IPS-18a (cell line): ENCODE measurements around the gene SIL1.
"Not testable (repeated sequence)": the region's sequence is repeated elsewhere in the genome, so short reads cannot be mapped to it uniquely, and the experiment has no call there.

ENCODE experiments used
- H3K27ac ChIP-seq: one replicate; pipeline ENCODE4 v1.5.1; 2013; ENCODE audit warnings: low read length
- H3K27me3 ChIP-seq: one replicate; pipeline ENCODE4 v1.6.1; 2013; ENCODE audit warnings: mild to moderate bottlenecking, low read length; ENCODE audit not compliant: control insufficient read depth, insufficient read depth
- H3K36me3 ChIP-seq: one replicate; pipeline ENCODE4 v1.6.1; 2013; ENCODE audit warnings: low read depth, low read length; ENCODE audit not compliant: control insufficient read depth
- H3K4me1 ChIP-seq: one replicate; pipeline ENCODE4 v1.6.1; 2013; ENCODE audit warnings: low read depth, low read length; ENCODE audit not compliant: control insufficient read depth
- H3K4me3 ChIP-seq: one replicate; pipeline ENCODE4 v1.5.1; 2013; ENCODE audit warnings: low read length
- H3K9ac ChIP-seq: one replicate; pipeline ENCODE4 v1.6.1; 2013; ENCODE audit warnings: mild to moderate bottlenecking, low read length, moderate library complexity
- H3K9me3 ChIP-seq: one replicate; pipeline ENCODE4 v1.6.1; 2013; ENCODE audit warnings: low read depth, low read length; ENCODE audit not compliant: control insufficient read depth

The SIL1 gene

DNA sequence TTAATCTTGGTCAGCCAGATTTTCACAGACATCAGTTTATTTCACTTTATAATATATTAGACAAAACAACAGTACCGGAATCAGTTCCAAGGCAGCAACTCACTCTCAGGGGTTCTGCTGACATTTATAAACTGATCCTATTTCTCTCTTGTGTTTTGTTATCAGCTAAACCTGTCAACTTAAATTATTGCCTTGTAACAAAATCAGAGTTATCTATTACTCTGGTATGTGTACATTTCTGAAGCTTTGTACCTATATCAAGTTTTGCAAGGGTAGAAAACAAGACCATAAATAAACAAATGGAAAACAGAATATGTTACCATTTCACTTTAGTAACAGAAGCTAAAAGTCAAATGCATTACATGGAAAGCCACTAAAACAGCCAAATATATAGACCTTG lies 122.1 kb downstream of the SIL1 start:
- H3K4me1 ChIP-seq = no peaks in the 10 kb centered on the region
- no peaks in the 10 kb centered on the region for H3K27me3 ChIP-seq
- no peaks in the 10 kb centered on the region for H3K9me3 ChIP-seq
- H3K4me3 ChIP-seq = no peak overlapping the region
- H3K36me3 ChIP-seq = no peaks in the 10 kb centered on the region
- no peak overlapping the region for H3K9ac ChIP-seq
- no peak overlapping the region for H3K27ac ChIP-seq

DNA sequence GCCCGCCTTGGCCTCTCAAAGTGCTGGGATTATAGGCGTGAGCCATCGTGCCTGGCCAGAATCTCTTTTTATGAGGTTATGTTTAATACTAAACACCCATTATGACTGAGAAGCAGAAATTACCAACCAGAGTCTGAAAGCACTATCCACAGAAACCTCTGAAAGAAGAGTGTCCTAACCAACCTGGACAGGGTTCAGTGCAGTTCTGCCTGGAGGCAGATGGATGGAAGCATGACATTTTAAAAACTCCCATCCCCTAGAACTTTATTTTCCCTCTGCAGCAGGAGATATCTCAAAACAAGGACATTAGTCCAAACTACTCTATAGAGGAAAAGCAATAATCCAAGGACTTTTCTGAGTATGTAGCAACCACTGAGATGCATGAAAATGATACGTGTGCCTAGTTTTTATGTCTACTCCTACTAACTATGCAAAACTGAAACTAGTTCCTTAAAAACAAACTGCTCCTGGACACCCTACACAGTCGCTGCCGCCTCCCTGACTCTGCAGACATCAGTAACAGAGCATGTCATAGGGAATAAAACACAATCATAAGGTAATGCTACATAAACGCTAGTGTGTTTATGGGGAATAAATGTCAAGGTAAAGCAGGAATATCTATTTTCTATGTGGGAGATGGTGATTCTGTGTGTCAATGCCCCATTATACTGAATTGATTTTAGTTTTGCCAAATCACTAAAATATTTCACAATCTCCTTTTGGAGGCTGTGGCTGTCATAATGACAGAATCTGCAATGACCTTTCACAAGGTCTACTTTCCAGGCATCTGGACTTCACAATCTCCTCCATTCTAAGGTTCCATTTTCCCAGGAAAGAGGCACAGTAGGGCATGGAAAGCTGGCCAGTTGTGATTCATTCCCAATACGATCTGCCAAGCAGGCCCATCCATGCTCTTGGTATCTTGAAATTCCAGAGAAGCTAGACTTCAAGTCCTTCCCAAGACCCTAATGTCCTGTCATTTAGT lies 122.8 kb downstream of the SIL1 start:
- Histone ChIP-seq H3K27ac (no peak overlapping the region), H3K9ac (no peak overlapping the region), H3K4me1 (no peaks in the 10 kb centered on the region), H3K36me3 (no peaks in the 10 kb centered on the region), H3K9me3 (no peaks in the 10 kb centered on the region), H3K27me3 (no peaks in the 10 kb centered on the region), H3K4me3 (no peak overlapping the region)

DNA sequence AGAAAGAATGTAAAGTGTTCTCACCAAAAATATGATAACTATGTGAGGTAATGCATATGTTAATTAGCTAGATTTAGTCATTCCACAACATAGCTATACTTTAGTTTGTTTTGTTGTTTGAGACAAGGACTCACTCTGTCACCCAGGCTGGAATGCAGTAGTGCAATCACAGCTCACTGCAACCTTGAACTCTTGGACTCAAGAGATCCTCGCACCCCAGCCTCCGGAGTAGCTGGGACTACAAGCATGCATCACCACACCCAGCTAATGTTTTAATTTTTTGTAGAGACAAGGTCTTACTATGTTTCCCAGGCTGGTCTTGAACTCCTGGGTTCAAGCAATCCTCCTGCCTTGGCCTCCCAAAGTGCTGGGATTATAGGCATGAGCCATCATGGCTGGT lies 124.2 kb downstream of the SIL1 start:
- H3K4me1 ChIP-seq, H3K9me3 ChIP-seq, H3K36me3 ChIP-seq, H3K4me3 ChIP-seq, H3K27me3 ChIP-seq, H3K9ac ChIP-seq, H3K27ac ChIP-seq: not testable (repeated sequence)

DNA sequence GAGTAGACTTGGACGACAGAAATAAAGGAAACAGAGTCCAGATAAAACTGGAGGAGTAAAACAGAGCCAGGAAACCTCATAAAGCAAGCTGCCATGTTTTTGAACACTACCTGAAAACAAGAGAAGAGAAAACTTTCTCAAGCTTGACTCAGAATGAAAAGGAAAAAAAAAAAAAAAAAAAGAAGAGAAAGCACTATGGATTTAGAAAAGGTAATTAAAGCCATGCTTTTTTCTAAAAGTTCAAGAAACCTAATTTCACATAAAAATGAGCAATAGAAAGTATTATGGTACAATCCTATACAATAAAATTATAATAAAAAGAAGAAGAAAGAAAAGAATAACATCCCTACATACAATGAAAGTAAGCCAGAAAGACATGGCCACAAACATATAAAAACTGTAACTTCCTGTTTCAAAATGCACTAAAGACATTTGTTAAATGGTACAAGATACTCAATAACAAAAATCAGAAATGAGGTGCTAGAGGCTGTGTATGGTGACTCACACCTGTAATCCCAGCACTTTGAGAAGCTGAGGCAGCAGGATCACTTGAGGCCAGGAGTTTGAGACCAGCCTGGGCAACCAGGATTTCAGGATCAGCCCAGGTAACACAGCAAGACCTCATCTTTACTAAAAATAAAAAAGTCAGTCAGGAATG lies 129.5 kb downstream of the SIL1 start:
- Histone ChIP-seq H3K9ac (no peak overlapping the region), H3K27me3 (no peaks in the 10 kb centered on the region), H3K9me3 (no peaks in the 10 kb centered on the region), H3K36me3 (no peaks in the 10 kb centered on the region), H3K4me3 (no peak overlapping the region), H3K27ac (no peak overlapping the region), H3K4me1 (no peaks in the 10 kb centered on the region)

DNA sequence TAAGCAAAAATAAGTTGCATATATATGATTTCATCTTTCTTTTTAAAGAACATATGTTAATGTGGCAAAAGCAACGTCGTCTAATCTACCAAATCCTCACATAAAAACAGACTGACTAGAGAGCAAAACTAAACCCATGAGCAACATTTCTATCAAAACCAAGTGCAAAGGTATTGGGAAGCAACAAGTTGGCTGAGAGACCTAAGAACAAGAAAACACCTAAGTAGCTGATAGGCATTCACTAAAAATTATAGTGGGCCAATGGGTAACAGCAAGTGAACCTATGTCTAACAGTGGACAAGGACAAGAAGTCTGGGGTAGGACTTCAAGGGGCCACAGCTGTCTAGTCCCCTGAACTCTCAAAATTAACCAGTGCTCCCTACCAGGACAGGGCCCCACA lies 130.1 kb downstream of the SIL1 start:
- H3K9ac ChIP-seq = no peak overlapping the region

DNA sequence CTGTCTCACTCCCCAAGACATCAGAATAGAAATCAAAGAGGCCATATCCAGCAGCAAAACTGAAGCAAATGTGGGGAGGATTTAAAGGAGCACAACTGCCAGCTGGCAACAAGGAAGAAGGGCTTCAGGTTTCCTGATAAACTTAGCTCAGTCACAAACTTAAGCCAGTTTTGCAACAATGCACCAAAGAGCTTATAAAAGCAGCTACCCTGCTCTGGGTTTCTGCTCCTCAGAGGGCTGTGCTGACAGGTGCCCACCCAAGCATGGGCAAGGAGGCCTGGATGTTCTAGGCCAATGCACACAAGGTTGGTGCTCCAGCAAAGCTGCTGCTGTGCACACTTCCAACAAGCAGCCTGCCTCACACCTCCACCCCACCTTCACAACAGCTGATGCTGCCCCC lies 132.9 kb downstream of the SIL1 start:
- H3K27ac ChIP-seq = no peak overlapping the region
- H3K36me3 ChIP-seq = no peaks in the 10 kb centered on the region
- peaks cover 10% of the 10 kb centered on the region for H3K4me1 ChIP-seq
- H3K9ac ChIP-seq = no peak overlapping the region
- no peak overlapping the region for H3K4me3 ChIP-seq
- H3K27me3 ChIP-seq = no peaks in the 10 kb centered on the region
- H3K9me3 ChIP-seq = no peaks in the 10 kb centered on the region

More for the DNA sequence above, 130.1 kb downstream of the SIL1 start:
- H3K9me3 ChIP-seq = no peaks in the 10 kb centered on the region
- no peaks in the 10 kb centered on the region for H3K27me3 ChIP-seq
- no peaks in the 10 kb centered on the region for H3K4me1 ChIP-seq
- no peak overlapping the region for H3K4me3 ChIP-seq
- H3K36me3 ChIP-seq = no peaks in the 10 kb centered on the region
- no peak overlapping the region for H3K27ac ChIP-seq

DNA sequence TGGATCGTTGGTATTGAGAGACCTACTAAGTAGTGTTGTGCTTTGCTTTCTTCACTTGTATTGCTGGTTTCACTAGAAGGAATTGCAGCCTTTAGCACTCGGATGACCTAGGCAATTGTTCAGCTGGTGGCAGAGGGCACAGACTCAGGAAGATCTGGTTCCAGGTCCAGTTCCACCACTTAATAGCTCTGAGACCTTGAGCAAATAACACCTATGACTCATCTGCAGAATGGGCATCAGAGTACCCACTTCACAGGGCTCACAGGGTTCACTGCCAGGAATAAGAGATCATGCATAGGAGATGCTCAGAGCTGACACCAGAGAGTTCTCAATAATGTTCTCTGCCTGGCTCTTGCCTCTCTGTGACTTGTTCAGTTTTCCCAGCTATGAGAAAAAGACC lies 133.6 kb downstream of the SIL1 start:
- Histone ChIP-seq H3K27me3 (no peaks in the 10 kb centered on the region), H3K27ac (no peak overlapping the region), H3K4me1 (peaks cover 10% of the 10 kb centered on the region)

DNA sequence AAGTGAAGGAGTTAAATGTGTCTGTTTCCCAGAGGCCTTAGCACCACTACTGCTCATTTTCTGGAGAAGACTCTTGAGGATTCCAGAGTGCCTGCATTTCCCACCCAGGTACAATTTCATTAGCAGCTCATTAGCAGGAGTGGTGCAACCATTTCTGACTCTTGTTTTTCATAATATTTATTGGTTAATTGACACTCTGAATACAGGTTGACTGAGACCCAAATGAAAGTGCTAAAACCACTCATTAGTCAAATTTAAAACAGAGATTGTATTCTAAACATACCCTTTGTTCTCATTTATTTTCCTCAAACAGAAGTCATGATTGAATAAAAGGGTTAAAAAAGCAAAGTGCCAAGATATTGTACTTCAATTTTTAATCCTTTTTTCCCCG lies 134.5 kb downstream of the SIL1 start:
- no peaks in the 10 kb centered on the region for H3K9me3 ChIP-seq
- no peaks in the 10 kb centered on the region for H3K27me3 ChIP-seq
- H3K27ac ChIP-seq = no peak overlapping the region
- peaks cover 10% of the 10 kb centered on the region for H3K4me1 ChIP-seq
- H3K9ac ChIP-seq = no peak overlapping the region
- no peak overlapping the region for H3K4me3 ChIP-seq
- H3K36me3 ChIP-seq = no peaks in the 10 kb centered on the region

More for the DNA sequence above, 133.6 kb downstream of the SIL1 start:
- no peak overlapping the region for H3K4me3 ChIP-seq
- H3K9me3 ChIP-seq = no peaks in the 10 kb centered on the region
- no peak overlapping the region for H3K9ac ChIP-seq
- no peaks in the 10 kb centered on the region for H3K36me3 ChIP-seq

DNA sequence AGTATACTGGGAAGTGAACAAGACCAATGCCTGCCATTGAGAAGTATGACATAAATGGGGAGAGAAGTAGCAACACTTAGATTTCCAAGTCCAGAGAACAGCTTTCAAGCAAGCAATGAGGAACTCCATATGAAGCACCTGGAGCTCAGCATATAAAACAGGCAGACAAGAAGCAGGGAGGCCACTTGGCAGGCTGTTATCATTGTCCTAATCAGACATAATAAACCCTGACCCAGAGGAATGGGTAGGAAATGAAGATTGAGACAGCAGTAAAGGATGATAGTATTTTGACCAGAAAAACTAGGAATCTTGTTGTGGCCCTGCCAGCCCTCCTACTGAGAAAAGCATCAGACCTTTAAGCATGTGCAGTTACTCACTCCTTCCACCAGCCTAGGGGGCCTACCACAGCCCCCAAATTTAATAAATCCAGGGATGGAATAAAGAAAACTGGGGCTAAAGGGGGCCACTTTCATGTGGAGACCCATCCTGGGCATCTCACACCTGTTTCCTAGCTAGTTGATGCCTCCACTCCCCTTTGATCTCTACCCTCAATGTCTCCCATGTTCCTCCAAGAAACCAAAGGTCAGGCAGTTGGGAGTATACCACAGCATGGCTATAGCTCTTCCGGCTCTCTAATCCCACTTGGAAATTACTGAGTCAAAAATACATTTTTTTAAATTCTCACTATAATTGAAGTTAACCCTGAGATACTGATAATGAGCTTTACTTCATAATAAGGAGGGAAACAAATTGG lies 135.1 kb downstream of the SIL1 start:
- no peaks in the 10 kb centered on the region for H3K9me3 ChIP-seq
- H3K27ac ChIP-seq = no peak overlapping the region
- H3K9ac ChIP-seq = no peak overlapping the region
- no peak overlapping the region for H3K4me3 ChIP-seq
- H3K27me3 ChIP-seq = no peaks in the 10 kb centered on the region
- H3K4me1 ChIP-seq = peaks cover 10% of the 10 kb centered on the region
- no peaks in the 10 kb centered on the region for H3K36me3 ChIP-seq

DNA sequence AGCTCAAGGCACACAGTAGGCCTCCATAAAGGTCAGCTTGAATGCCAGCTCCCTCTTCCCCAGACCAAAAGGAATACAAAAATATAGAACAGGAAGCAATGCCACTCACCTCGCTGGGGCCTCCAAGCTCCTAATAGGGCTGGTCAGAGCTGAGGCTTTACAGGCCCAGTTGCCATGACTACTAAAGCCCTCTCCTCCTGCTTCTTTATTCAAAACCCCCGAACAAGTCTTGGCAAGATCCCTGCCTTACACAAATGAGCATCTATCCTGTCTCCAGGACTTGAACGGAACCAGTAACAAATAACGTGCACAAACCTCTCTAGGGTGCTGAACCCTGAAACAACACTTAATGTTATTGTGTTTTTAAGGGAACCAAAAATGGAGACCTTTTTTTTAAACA lies 136.3 kb downstream of the SIL1 start:
- no peaks in the 10 kb centered on the region for H3K9me3 ChIP-seq
- no peak overlapping the region for H3K27ac ChIP-seq
- H3K4me3 ChIP-seq = no peak overlapping the region
- no peak overlapping the region for H3K9ac ChIP-seq
- no peaks in the 10 kb centered on the region for H3K27me3 ChIP-seq
- H3K4me1 ChIP-seq = peaks cover 10% of the 10 kb centered on the region
- no peaks in the 10 kb centered on the region for H3K36me3 ChIP-seq

DNA sequence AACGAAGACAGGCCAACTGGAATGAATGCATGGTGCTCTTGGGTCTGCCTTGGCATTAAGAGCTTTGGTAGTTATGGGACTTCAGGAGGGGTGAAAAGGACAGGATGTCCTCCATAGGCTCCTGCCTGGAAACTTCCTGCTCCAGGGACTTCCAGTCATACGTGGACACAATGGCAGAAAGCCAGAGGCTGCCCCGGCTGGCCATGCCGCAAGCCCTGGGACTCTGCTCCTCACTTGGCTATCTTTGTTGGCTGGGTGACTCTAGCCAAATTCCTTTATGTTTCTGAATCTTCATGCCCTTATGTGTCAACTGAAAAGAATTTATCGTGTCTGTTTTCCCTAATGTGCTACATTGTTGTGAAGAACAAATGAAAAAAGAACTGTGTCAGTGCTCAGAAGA lies 136.9 kb downstream of the SIL1 start:
- Histone ChIP-seq H3K27ac (no peak overlapping the region), H3K9ac (no peak overlapping the region), H3K27me3 (no peaks in the 10 kb centered on the region), H3K9me3 (no peaks in the 10 kb centered on the region), H3K36me3 (no peaks in the 10 kb centered on the region), H3K4me1 (peaks cover 10% of the 10 kb centered on the region), H3K4me3 (no peak overlapping the region)
